AG08396 (cell line): Measurements from ENCODE around the gene ACMSD.
"Not testable (repeated sequence)": the region's sequence is repeated elsewhere in the genome, so short reads cannot be mapped to it uniquely, and the experiment has no call there.

ENCODE experiments used
- DNase-seq: peaks from one replicate; pipeline ENCODE4 v3.0.0; 2012; ENCODE audit warnings: low spot score, mixed read lengths

The ACMSD gene

GRCh38 chr2:134838143-134838620 is at the start of gene ACMSD:
Gene ACMSD, plus strand, starts transcription at chr2:134838616. Its CDS starts 67 bp downstream, at chr2:134838683.
- DNase-seq, result no peak

DNA sequence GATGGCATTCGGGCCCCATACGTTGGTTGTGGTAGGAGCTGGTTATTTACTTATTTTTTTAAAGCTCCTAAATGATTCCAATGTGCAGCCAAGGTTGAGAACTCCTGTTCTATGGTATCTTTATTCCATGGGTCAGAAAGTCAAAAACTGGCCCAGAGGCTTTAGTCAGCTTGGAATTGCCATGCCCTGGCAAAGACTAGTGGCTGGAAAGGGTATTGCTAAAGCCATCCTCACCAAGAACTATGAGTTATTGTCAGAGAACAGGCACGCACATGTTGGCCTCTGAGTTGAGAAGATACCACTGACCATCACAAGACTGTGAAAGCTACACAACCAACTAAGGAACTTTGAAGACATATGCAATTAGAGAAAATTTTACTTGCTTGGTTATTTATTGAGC is 47.9 kb upstream of the ACMSD start:
- DNase-seq, result no peak

GRCh38 chr2:134791616-134792015 is 46.8 kb upstream of the ACMSD start:
- DNase-seq, result no peak

GRCh38 chr2:134792186-134792585 is 46.2 kb upstream of the ACMSD start:
- DNase-seq, result no peak

- no peak for DNase-seq
These were observed 42.7 kb upstream of the ACMSD start for GRCh38 chr2:134795765-134796164.

GRCh38 chr2:134796373-134796772 is 42.0 kb upstream of the ACMSD start:
- no peak for DNase-seq

GRCh38 chr2:134799936-134800335 is 38.5 kb upstream of the ACMSD start:
- DNase-seq, result no peak

DNA sequence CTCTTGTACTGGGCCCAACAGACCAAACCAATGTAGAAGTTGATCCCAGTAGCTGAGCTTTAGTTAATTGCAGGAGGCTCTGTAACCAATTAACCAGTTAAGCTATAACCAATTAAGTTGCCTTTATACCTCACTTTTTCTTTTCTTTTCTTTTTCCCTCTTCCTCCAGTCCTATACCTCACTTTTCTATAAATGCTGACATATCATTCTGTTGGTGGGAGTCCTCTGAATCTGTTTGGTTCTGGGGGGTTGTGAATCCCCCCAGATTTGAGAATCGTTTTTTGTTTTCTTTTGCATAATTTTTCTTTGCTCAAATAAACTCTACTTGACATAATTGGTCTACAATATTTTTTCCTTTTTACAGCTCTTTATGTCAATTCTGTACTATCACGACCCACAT is 38.1 kb upstream of the ACMSD start:
- DNase-seq, result no peak

DNA sequence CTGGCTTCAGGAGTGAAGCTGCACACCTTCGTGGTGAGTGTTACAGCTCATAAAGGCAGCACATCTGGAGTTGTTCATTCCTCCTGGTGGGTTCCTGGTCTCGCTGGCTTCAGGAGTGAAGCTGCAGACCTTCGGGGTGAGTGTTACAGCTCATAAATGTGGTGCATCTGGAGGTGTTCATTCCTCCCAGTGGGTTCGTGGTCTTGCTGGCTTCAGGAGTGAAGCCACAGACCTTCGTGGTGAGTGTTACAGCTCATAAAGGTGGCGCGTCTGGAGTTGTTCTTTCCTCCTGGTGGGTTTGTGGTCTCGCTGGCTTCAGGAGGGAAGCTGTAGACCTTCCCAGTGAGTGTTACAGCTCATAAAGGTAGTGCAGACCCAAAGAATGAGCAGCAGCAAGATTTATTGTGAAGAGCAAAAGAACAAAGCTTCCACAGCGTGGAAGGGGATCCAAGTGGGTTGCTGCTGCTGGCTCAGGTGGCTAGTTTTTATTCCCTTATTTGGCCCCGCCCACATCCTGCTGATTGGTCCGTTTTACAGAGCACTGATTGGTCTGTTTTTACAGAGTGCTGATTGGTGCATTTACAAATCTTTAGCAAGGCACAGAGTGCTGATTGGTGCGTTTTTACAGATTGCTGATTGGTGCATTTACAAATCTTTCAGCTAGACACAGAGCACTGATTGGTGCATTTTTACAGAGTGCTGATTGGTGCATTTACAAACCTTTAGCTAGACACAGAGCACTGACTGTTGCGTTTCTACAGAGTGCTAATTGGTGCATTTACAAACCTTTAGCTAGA is 34.6 kb upstream of the ACMSD start:
- DNase-seq, result not testable (repeated sequence)

DNA sequence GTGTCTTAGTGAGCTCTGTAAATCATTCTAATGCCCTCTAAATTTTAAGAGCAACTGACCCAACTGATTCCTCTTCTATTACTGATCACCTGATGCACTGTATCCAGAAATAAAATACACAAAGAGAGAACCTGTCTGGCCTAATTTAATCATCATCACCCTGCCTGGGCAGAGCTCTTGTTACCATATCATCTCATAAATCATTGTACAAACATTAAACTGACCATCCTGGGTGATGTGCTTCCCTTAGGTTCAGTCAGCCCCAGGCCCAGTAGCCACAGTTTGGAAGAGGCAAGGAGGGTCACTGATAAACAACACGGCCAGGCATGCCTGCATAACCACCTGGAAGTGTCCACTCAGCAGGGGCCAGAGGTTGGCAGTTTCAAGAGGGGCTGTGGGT is 22.7 kb upstream of the ACMSD start:
- DNase-seq, result no peak

- DNase-seq, result no peak
These were observed 20.1 kb upstream of the ACMSD start for GRCh38 chr2:134818321-134818720.

- DNase-seq, result peak; percentile 58
These were observed 19.1 kb upstream of the ACMSD start for GRCh38 chr2:134819334-134819733.

GRCh38 chr2:134823431-134823830 is 15.0 kb upstream of the ACMSD start:
- DNase-seq, result no peak

DNA sequence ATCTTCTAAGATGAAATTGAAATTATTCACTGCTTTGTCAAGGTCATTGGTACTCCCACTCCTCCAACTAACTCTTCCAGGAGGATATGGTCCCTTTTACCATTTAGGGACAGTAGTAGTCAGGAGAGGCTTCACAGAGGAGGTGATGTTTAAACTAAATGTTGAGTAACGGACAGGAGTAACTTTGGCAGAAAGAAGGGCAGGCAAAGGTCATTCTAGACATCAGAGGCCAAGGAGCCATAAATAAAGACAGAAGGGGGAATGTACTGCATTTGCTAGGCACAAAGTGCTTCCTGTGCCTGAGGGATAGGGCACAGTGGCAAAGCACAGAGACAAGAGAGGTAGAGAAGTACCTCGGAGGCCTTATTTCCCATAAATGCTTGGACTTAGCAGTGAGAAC is 14.6 kb upstream of the ACMSD start:
- DNase-seq, result no peak

GRCh38 chr2:134825716-134826115 is 12.7 kb upstream of the ACMSD start:
- DNase-seq, result not testable (repeated sequence)

DNA sequence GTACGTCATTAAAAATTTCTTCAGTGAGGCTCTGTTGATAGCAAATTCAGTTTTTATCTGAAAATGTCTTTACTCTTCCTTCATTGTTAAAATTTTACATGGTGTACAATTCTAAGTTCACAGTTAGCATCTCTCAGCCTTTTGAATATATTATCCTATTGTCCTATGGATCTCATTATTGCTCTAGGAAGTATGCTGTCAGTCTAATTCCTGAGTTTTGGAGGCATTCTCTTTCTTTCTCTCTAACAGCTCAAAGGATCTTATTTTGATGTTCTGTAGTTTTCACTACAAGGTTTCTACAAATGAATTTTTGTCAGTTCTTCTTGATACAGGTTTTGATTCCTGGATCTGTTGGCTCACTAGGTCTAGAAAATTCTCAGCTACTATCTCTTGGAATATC is 2.9 kb upstream of the ACMSD start:
- no peak for DNase-seq

DNA sequence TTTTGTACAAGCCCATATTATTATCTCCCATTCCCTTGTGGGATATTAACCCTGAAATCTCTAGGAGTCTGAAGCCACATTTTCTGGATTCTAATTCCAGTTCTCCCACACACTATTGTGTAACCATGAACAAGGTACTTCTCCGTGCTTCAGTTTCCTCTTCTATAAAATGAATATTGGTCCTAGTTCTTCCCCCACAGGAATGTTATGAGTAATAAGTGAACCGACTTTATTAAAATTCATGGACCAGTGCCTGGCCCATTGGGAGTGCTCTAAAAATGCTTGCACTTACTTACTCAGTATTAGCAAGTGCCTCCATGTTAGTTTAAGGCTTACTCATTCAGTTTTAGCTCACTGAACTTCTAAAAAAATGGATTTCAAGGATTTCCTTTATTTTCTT is 1.4 kb upstream of the ACMSD start:
- DNase-seq, result peak; percentile 76

DNA sequence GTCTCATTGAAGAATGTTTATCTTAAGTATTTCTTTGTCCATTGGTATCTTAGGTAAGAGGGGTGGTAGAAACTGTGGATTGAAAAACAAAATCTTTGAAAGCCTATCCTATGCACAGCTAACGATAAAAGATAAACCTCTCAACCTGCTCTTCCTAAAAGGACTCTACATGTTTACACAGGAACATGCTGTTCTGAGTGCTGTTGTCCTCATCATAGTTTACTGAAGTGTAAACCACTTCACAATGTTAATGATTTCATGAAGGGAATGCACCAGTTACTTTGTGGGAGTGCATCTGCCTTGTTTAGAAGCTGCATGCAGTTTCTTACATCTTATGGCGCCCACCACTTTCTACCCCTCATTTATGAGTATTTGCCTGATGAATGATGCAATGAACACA is 1.2 kb downstream of the ACMSD start:
- no peak for DNase-seq

DNA sequence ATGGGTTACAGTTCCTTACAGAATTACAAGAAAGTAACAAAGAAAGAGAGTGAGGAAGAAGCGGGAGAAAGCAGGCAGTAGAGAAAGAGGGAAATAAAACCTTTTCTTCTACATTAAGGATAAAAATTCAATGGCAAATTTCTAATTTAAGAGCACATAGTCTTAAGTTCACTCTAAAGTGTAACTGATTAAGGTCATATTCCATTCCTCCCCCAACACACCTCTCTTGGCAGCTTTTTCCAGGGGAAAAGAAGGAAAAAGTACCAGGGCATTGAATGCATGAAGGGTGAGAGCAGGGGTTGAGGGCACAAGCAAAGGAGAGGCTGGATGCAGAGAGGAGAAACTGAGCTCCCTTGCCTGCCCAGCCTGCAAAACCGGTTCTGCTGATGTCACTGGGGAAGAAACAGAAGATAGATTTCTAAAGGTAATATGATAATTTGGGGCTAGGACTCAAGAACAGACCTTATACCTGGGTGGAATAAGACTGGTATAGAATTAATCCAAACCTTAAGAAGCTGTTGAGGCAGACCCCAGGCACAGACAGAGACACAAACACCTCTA is 4.6 kb downstream of the ACMSD start:
- no peak for DNase-seq

- no peak for DNase-seq
These were observed 5.6 kb downstream of the ACMSD start for GRCh38 chr2:134843968-134844367.

GRCh38 chr2:134845028-134845427 is 6.6 kb downstream of the ACMSD start:
- DNase-seq, result no peak

DNA sequence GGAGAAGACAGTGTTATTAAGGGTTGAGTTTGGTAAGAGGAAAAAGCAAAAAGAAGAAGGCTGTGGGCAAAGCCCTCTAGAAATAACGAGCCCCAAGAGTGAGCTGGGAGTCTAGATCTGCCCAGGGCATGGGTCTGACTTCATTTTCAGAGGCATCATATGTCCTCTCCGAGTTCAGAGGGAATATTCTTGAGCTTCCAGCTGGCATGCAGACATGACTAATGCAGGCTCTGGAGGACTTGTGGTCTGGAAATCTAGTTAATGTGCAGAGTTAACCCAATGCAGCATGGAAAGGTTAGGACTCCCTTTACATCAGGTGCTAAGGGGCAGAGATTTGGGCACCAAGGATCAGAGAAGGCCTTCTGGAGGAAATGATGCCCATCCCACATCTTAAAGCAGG is 7.3 kb downstream of the ACMSD start:
- DNase-seq, result peak; percentile 39

DNA sequence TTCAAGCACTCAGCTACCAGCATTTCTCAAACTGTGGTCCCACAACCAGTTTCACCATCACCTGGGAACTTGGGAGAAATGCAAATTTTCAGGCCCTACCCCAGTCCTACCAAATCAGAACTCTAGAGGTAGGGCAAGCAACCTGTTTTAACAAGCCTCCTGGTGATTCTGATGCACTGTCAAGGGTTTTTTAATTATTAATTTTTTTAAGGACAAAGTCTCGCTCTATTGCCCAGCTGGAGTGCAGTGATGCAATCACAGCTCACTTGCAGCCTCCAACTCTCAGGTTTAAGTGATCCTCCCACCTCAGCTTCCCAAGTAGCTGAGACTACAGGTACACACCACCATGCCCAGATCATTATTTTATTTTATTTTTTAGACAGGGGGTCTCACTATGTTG is 7.8 kb downstream of the ACMSD start:
- DNase-seq, result no peak

GRCh38 chr2:134847582-134847981 is 9.2 kb downstream of the ACMSD start:
- not testable (repeated sequence) for DNase-seq
